Activated CD8-positive, alpha-beta T cell treated with anti-CD3 and anti-CD28 coated beads for 36 hours (primary cell): Measurements from ENCODE around the gene RCOR3. TPM values are rescaled to one million over a fixed set of nuclear protein-coding genes. Genes with fewer than 3 reads are reported as not detected.

Experiments used
- ATAC-seq: fragments of 200-7000 bp; cut with Tn5 transposase; one replicate; pipeline ENCODE4 v1.10.0; 2021; ENCODE audit warnings: mild to moderate bottlenecking, moderate library complexity
- CTCF ChIA-PET: fragments of 350-600 bp; sonication (Branson Sonifier 250); formaldehyde crosslinking; loops from one replicate; lab custom pipeline; 2021; ENCODE audit warnings: antibody characterized with exemption; lab: Charles Lee
- POLR2A ChIA-PET: fragments of 350-600 bp; sonication (Branson Sonifier 250); formaldehyde crosslinking; loops from one replicate; lab custom pipeline; 2021; ENCODE audit warnings: antibody characterized with exemption; lab: Charles Lee
- DNase-seq: peaks from one replicate; pipeline ENCODE4 v3.0.0-alpha.2; 2020
- H3K27ac Mint-ChIP-seq: one replicate; pipeline ENCODE4 v1.8.0; 2021; ENCODE audit warnings: mild to moderate bottlenecking, mixed read lengths
- H3K27me3 Mint-ChIP-seq: one replicate; pipeline ENCODE4 v1.8.0; 2021; ENCODE audit warnings: mixed read lengths
- H3K36me3 Mint-ChIP-seq: one replicate; pipeline ENCODE4 v1.8.0; 2021; ENCODE audit warnings: low read depth, mixed read lengths
- H3K4me1 Mint-ChIP-seq: one replicate; pipeline ENCODE4 v1.8.0; 2021; ENCODE audit warnings: low read depth, mixed read lengths
- H3K4me3 Mint-ChIP-seq: one replicate; pipeline ENCODE4 v1.8.0; 2021; ENCODE audit warnings: mild to moderate bottlenecking, moderate library complexity, mixed read lengths
- H3K9me3 Mint-ChIP-seq: one replicate; pipeline ENCODE4 v1.8.0; 2021; ENCODE audit warnings: mixed read lengths
- CTCF ChIP-seq: fragments of 200-600 bp; IDR thresholded peaks from one replicate; pipeline ENCODE4 v1.8.0; 2022; ENCODE audit warnings: antibody characterized with exemption, mild to moderate bottlenecking
- intact Hi-C: fragments of 100-400 bp; cut with micrococcal nuclease; formaldehyde crosslinking; loops from one replicate; pipeline ENCODE4 v1.10.0; 2022
- total RNA-seq, 2 experiments: library from RNA; stranded (reverse); gene quantifications; one replicate each; pipeline ENCODE4 v1.2.3, GENCODE V29; 2021

The RCOR3 gene
- total RNA-seq, 2 experiments from 2014 or later: 25.7 to 30.7 TPM

GRCh38 chr1:211352985-211353515, 93.9 kb downstream of the RCOR3 start:
- H3K36me3 Mint-ChIP-seq: peaks cover 60% of the 10 kb centered on the region
- no peaks in the 10 kb centered on the region for H3K27me3 Mint-ChIP-seq
- POLR2A ChIA-PET: no interaction called here
- CTCF ChIA-PET: interaction anchor here (1.1 to 3.6 kb wide), 3 partner anchors 18 to 162 kb away, joined by 3 to 23 read pairs (median 3); no protein-coding TSS in a partner anchor
- intact Hi-C loops: no loop called here
- peak overlapping the region; percentile 9 for H3K4me3 Mint-ChIP-seq
- peaks cover 11% of the 10 kb centered on the region for H3K9me3 Mint-ChIP-seq
- H3K4me1 Mint-ChIP-seq: peaks cover 79% of the 10 kb centered on the region
- DNase-seq (peak; percentile 74), ATAC-seq (peak; percentile 69)
- peak overlapping the region; percentile 58 for H3K27ac Mint-ChIP-seq
- TF ChIP-seq CTCF: peak; percentile 71

GRCh38 chr1:211353562-211354212, 94.5 kb downstream of the RCOR3 start:
- TF ChIP-seq CTCF: no peak
- ATAC-seq (no peak), DNase-seq (no peak)
- Mint-ChIP-seq H3K4me3 (no peak overlapping the region), H3K27ac (peak overlapping the region; percentile 58), H3K36me3 (peaks cover 60% of the 10 kb centered on the region), H3K27me3 (no peaks in the 10 kb centered on the region), H3K9me3 (peaks cover 11% of the 10 kb centered on the region), H3K4me1 (peaks cover 75% of the 10 kb centered on the region)
- CTCF ChIA-PET: interaction anchor here (1.1 to 3.6 kb wide), 3 partner anchors 18 to 161 kb away, joined by 3 to 23 read pairs (median 3); no protein-coding TSS in a partner anchor
- intact Hi-C loops: no loop called here
- POLR2A ChIA-PET: interaction anchor here (0.6 to 0.8 kb wide), 2 partner anchors 10 to 103 kb away, joined by 3 read pairs; no protein-coding TSS in a partner anchor

- no peaks in the 10 kb centered on the region for H3K27me3 Mint-ChIP-seq
- intact Hi-C loops: no loop called here
- H3K36me3 Mint-ChIP-seq: peaks cover 58% of the 10 kb centered on the region
- DNase-seq: peak; percentile 54
- no peak overlapping the region for H3K4me3 Mint-ChIP-seq
- TF ChIP-seq CTCF: no peak
- H3K9me3 Mint-ChIP-seq: peaks cover 11% of the 10 kb centered on the region
- peak overlapping the region; percentile 44 for H3K27ac Mint-ChIP-seq
- peaks cover 65% of the 10 kb centered on the region for H3K4me1 Mint-ChIP-seq
- peak; percentile 62 for ATAC-seq
- POLR2A ChIA-PET: interaction anchor here (0.9 to 1.8 kb wide), 3 partner anchors 19 to 29 kb away, joined by 3 to 7 read pairs (median 3); partner anchors contain the start of gene TRAF5
- CTCF ChIA-PET: interaction anchor here (0.9 to 3.6 kb wide), 4 partner anchors 33 to 121 kb away, joined by 3 to 23 read pairs (median 3); no protein-coding TSS in a partner anchor
These were observed 96.7 kb downstream of the RCOR3 start for GRCh38 chr1:211355873-211356272.

GRCh38 chr1:211356723-211357407, 97.7 kb downstream of the RCOR3 start:
- Mint-ChIP-seq H3K36me3 (peaks cover 53% of the 10 kb centered on the region), H3K27me3 (no peaks in the 10 kb centered on the region), H3K4me1 (peaks cover 57% of the 10 kb centered on the region), H3K4me3 (no peak overlapping the region), H3K9me3 (peaks cover 3% of the 10 kb centered on the region), H3K27ac (no peak overlapping the region)
- intact Hi-C loops: no loop called here
- CTCF ChIA-PET: interaction anchor here (1.0 to 5.3 kb wide), 6 partner anchors 17 to 120 kb away, joined by 3 to 23 read pairs (median 5); no protein-coding TSS in a partner anchor
- ATAC-seq: no peak
- no peak for DNase-seq
- POLR2A ChIA-PET: interaction anchor here (0.9 to 1.8 kb wide), 2 partner anchors 20 to 28 kb away, joined by 3 to 7 read pairs; no protein-coding TSS in a partner anchor
- TF ChIP-seq CTCF: no peak
